Measurements from ENCODE around the gene SLIT3.

The SLIT3 gene

DNA sequence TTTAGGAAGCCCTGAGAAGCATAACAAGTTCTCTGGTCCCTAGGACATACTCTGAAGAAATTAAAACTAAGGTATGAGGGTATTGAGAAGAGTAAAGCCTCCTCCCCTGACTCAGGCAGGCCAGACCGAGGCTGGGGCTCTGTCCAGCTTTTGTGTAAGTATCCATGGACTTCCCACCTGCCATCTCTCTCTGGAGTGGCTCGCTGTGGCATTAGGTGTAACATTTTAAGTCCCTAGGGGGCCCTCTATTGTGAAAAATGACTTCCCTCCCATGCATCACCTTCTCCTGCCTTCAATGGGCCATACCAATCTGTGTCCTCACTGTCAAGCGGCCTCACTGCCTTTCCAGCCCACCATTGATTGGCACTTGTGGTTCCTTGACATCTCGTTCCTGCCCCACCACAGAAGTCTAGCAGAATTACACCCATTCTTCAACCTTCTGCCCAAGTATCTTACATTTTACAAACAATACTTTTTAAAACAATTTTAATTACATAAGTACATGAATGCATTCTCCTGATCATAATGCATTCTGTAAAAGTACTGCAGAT, 205.5 kb downstream of the SLIT3 start:
- TF ChIP-seq, protein P1, sequence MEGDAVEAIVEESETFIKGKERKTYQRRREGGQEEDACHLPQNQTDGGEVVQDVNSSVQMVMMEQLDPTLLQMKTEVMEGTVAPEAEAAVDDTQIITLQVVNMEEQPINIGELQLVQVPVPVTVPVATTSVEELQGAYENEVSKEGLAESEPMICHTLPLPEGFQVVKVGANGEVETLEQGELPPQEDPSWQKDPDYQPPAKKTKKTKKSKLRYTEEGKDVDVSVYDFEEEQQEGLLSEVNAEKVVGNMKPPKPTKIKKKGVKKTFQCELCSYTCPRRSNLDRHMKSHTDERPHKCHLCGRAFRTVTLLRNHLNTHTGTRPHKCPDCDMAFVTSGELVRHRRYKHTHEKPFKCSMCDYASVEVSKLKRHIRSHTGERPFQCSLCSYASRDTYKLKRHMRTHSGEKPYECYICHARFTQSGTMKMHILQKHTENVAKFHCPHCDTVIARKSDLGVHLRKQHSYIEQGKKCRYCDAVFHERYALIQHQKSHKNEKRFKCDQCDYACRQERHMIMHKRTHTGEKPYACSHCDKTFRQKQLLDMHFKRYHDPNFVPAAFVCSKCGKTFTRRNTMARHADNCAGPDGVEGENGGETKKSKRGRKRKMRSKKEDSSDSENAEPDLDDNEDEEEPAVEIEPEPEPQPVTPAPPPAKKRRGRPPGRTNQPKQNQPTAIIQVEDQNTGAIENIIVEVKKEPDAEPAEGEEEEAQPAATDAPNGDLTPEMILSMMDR (IDR thresholded peaks at IDR 0.05; ENCODE audit: control insufficient read depth, extremely low read depth, insufficient read depth) = no peak
- DNase-seq (ENCODE audit: low read depth) = no peak
- no peak overlapping the region for H3K4me3 ChIP-seq (ENCODE audit: low read depth, low read length)

DNA sequence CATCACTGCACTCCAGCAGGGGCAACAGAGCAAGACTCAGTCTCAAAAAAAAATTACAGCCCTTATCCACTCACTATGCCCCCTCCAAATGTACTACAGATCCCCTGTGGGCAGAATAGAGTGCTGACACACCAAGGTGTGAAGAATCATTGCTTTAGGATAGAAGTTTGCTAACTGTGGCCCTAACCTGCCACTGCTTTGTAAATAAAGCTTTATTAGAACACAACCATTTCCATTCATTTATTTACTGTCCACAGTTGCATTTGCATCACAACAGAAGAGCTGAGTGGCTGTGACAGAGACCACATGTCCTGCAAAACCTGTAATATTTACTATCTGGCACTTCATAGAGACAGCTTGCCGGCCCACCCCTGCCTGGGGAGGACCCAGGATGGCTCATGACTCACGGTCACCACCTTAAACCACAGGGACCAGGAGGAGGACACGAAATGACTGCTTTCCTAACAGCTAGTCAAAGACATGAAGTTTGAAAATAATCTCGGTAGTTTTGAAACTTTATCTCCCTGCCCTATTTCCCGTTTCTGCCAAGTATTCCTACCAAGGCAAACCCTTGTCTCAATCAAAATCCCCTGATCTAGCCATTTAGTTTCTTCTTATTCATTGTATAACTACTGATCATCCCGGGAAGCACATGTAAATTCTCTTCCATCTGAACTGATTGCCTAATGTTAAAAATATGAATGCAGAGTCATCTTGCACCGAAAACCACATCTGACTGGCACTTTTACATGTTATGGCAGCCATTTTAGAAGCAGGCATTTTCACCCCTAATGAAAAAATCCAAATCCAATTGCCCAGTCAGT, 206.1 kb downstream of the SLIT3 start:
- TF ChIP-seq, protein P1 (IDR thresholded peaks at IDR 0.05; ENCODE audit: control insufficient read depth, extremely low read depth, insufficient read depth) = no peak
- DNase-seq (ENCODE audit: low read depth) = no peak
- no peak overlapping the region for H3K4me3 ChIP-seq (ENCODE audit: low read depth, low read length)

DNA sequence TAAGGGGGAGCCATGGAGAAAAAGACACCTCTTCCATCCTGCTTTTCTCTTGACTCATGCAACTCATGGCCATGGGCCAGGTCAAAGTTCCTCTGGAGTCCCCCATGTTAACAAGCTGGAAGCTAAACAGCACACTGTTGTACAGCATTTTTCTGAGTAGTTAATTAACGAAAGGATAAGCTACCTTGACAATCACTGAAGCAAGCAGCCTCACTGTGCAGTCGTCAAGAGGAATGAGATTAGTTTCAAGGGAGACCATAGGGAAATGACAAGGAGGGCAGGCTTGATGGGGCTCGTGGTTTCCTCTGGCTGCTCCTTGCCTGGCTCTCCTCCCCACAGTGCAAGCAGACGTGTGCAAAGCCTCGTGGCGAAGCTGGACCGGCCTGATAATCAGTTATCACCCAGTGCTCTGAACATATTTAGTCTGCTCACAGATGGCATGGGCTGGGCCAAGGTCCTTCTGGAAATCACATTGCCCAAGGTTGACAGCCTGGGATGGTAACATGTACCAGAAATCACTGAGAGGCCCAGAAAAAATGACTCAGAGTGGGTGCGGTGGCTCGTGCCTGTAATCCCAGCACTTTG, 209.5 kb downstream of the SLIT3 start:
- DNase-seq (ENCODE audit: low read depth) = no peak
- TF ChIP-seq, protein P1 (IDR thresholded peaks at IDR 0.05; ENCODE audit: control insufficient read depth, extremely low read depth, insufficient read depth) = no peak
- no peak overlapping the region for H3K4me3 ChIP-seq (ENCODE audit: low read depth, low read length)

DNA sequence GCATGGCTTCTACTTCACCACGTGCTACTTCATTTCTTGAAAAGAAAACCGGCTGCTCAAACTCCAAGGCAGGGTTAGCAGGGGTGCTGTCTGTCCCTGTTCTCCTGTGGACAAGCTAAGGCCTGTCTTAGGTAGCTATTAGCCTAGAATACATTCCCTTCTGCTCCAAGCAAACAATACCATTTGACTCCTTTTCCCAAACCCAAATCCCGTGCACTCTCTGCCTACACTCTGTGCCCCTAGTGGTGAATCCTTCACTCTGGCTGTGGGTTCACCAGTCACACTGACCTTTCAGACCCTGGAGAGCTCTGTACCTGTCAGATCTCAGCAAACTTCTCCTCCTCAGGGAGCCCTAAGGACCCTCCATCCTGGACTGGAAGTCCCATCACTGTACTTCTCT, 211.6 kb downstream of the SLIT3 start:
- no peak overlapping the region for H3K4me3 ChIP-seq (ENCODE audit: low read depth, low read length)
- TF ChIP-seq, protein P1 (IDR thresholded peaks at IDR 0.05; ENCODE audit: control insufficient read depth, extremely low read depth, insufficient read depth) = no peak
- no peak for DNase-seq (ENCODE audit: low read depth)

DNA sequence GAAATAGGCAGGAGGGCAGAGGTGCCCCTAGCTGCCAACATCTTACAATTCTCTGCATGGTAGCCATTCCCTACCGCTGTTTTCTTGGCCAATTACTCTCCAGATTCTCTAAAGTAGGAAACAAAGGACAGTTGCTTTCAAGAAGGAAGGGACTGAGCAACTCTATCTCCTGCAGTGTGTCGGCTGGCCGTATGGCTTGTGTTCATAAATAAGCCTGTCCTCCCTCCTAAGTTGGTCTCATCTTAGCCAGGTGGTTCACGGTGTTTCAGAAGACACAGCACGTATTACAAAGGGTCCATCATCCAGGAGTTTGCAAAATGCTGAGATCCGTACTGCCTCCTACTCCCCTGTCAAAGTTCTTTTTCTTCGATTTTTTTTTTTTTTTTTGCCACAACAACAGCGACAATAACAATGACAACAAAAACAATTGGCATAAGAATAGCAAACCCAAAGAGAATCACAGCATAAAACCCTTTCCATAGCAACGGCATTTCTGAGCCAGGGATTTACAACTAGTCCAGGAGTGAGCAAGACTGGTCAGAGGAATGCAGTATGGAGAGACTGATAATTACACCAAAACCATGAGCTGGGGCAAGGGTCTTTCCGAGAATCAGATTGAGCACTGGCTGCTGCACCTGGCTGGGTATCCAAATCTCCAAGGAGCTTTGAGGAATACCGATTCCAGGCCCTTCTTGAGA, 212.8 kb downstream of the SLIT3 start:
- TF ChIP-seq, protein P1 (IDR thresholded peaks at IDR 0.05; ENCODE audit: control insufficient read depth, extremely low read depth, insufficient read depth) = no peak
- H3K4me3 ChIP-seq (ENCODE audit: low read depth, low read length) = no peak overlapping the region
- DNase-seq (ENCODE audit: low read depth) = no peak

DNA sequence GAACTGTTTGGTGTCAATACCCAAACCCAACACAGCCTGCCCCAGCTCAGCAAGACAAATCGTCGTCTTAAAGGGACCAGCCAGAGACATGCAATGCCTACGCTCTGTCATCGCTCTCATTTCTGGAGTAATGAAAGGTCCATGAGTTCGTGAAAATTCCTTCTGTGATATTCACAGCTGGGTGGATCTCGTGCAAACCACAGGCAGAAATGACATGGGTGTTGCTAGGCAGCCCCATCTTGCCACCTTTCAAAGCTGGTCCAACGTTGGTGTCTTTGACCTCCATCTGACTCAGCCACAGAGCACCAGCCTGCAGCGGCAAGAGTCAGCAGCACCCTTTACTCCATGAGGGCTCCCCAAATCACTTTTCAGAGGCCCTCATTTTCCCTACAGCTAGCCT, 215.3 kb downstream of the SLIT3 start:
- no peak for DNase-seq (ENCODE audit: low read depth)
- TF ChIP-seq, protein P1 (IDR thresholded peaks at IDR 0.05; ENCODE audit: control insufficient read depth, extremely low read depth, insufficient read depth) = no peak

More for the DNA sequence above, 215.3 kb downstream of the SLIT3 start:
- no peak overlapping the region for H3K4me3 ChIP-seq (ENCODE audit: low read depth, low read length)
